NCI-H2171 (cell line): ENCODE results near the gene LPP.

Source experiments
- DNase-seq: peaks from one replicate; lab custom pipeline; 2025; lab: John Stamatoyannopoulos, UW

The LPP gene

DNA sequence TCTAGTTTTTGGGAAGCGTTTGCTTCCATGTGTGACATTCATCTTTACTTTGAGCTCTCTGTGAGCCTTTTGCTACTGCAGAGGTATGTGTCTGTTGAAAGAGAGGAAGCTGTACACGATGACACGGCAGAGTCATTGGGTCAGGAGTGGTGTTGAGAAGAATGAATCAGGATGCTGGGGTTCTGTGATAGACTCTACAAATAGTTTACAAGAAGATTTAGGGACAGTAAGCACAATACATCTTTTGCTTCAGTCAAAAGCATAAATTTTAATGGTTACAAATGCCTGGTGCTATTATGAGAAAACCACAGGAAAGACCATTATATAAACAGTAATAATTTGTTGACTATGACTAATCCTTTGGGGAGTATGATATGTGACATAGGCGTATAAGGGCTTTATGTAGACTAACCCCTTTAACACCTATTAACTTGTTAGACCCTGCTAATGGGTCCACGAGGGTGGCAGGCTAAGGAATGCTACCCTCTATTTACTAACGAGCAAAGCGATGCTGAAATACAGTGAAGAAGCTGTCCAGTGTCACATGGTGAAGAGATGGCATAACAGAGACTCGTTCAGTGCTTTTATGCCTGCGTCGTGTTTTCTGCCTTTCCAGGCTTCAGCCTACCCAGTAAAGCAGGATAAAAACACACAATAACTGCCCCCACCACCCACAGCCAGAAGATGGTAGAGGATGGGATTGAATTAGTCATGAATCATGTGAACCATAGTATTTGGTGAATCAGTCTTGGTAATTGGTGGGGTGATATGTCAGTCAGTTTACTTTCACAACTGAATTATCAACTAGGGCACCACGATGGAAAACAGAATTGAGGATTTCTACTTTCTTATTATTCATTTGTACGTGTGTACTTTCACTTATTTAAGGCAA lies 118.8 kb downstream of the LPP start:
- DNase-seq: no peak

DNA sequence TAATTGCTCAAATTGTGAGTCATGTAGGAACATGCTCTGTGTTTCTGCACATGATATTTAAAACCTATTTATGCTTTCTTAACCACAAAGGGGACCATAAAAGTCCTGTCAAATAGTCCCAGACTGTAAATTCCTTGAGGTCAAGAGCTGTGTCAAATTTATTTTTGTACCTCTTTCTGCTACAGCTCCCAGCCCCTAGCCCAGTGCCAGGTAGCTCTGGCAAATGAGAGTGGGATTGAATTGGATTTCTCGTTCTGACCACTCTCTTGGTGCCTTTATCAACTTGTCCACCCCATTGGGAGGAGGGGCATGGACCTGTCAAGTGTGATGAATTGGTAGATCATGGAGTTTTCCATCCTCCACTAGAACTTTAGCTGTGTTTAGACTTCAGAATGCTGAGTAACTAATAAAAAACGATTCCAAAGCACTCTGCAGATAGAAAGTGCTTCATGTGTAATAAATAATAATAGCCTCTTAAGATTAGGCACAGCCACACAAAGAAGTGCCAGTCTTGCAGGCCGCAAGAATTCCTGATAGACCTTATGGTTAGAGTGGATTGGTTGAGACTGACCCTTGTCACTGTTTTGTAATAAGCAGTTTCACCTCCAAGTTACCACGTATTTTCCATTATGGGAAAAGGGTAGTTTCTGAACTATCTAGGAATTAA lies 120.4 kb downstream of the LPP start:
- no peak for DNase-seq

DNA sequence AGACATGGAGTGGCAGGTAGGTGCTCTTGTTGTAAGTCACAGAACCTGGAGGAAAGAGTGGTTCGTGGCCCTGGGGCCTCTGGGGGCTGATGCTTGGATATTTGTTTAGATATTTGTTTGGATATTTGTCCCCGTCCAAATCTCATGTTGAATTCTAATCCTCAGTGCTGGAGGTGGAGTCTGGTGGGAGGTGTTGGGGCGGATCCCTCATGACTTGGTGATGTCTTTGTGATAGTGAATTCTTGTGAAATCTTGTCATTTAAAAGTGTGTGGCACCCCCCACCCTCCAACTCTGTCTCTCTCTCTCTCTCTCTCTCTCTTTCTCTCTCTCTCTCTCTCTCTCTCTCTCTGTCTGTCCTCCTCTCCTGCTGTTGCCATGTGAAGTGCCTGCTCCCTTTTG lies 122.4 kb downstream of the LPP start:
- no peak for DNase-seq

DNA sequence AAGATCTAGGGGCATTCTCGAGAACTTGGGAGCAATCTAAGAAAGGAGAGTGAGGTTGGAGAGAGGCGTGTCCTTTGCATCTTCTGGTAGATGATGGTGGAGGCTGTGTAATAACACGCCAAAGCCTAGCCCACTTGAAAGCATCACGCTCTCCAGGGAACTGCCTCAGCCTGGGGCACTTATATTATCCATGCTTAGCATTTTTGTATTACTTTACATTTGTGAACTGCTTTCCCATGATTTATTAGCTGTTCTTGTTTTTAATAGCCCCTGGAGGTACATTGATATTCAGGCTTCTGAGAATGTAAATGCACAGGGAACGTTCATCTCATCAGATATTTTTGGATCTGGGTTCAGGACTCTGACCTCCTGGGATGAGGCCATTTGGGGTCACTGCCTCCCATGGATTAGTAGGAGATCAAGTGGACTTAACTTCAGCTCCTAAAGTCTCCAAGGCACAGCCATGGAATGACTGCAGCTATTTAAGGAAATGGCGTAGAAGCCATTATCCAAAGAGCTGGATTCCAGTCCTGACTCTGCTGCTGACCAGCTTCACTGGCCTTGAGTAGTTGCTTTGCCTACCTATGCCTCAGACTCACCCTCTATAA lies 124.9 kb downstream of the LPP start:
- no peak for DNase-seq

DNA sequence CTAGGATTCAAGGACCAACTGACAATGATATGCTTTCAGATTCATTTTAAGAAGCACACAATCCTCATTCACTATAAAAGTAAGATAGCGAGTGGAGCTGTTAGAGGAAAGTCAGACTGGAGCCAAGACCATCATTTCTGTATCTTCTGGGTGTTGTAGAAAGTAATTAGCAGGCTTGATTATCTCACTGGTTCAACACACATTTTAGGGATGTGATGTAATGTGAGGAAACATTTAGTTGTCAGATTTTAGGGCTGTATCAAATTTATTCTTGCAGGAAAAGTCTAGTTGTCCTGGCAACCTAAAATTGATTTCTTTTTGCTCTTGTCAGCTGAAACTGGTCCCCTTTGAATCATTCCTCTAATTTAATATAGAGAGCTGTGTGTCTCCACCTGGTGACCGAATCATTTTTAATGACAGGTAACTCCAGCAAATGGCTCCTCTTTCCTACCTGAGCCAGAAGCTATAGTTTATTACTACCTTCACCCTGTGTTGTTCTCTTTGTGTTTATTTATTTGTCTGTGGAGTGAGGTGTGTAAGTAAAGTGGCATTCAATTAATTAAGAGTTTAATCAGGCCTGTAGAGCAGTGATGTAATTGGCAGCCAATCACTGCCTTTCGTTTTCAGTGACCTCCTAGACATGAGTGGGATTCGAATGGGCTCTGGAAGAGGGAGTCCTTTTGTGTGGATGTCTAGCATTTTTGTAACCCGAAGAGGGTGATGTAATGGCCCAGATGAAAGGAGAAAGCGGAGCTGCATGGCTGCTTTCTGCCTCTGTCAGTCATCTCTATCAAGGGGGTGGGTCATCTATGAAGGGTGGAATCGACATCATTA lies 125.8 kb downstream of the LPP start:
- DNase-seq: no peak

DNA sequence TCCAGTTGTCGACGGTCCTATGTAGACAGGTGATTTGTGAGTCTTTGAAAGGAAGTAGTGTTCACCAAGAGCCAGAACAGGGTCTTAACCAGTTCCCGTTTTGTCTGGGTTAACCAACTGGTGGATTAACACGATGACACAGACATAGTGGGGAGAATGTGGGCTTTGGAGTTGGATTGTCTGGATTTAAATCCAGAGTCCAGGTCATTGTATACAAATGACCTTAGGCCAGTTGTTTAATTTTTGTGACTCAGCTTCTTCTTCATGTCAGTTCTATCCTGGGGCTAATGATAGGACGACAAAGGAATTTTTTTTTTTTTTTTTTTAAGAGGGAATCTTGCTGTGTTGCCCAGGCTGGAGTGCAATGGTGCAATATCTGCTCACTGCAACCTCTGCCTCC lies 126.7 kb downstream of the LPP start:
- no peak for DNase-seq

DNA sequence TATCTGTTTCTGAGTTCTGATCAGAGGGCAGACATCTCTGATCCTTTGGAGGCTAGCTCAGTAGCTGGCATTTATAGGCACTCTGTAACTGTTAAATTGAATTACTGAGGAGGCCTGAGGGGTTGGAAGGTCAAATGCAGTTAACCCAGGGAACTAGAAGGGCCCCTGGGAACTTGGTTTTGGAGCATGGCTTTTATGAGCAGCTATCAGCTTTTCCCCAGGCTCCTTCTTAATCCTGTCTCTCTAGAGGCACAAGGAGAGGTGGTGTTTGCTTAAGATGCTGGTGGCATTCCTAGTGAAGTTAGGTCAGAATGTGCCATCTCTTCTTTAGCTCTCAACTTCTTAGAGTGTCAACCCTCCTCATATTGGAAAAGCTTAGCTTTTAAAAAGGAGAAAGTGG lies 128.9 kb downstream of the LPP start:
- no peak for DNase-seq

DNA sequence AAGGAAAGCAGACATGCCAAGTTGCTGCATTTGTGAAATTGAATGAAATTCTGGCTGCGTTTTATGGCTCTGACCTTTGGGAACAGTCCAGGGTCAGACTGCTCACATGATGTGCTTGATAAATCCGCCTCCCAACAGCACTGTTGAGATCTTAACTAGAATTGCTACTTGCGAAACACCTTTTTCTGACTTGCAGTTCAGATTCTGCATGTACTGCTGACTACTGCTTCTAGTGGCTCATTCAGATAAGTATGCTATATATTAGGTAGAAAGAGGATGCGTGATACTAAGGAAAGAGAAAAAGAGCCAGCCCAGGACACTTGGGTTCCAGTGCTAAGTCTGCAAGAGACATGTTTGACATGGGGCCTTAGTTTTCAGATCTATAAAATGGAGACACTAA lies 129.4 kb downstream of the LPP start:
- DNase-seq: no peak

DNA sequence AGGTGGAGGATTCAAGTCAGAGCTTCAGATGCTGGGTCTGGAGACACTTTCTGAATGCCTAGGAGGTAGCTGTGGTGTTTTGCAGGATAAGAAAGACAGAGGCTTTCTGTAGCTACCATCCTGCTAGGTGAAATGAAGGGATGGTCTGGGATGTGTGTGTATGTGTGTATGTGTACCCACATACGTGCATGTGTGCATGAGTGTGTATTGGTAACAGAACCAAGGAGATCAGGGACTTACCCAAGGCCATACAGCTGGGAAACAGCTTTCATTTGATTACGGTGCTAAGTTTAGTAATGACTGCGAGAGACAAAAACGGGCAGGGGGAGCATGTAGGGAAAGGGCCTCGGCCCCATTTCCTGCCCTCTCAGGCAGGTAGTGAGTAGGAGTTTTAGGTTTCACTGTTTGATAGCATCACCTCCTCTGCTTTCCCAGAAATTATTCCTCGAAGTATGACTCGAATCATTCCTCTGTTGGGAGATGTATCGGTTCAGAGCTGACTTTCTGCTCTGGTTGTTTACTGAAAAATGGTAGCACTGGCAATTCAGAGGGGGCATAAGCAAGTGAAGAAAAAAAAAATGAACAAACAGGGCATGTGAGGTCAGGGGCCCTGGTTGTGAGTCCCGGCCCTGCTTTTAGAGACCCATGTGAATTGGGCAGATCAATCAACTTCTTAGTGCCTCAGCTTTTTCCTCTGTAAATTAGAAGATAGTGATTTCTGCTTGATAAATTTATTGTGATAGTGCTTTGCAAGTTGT lies 130.7 kb downstream of the LPP start:
- DNase-seq: no peak

DNA sequence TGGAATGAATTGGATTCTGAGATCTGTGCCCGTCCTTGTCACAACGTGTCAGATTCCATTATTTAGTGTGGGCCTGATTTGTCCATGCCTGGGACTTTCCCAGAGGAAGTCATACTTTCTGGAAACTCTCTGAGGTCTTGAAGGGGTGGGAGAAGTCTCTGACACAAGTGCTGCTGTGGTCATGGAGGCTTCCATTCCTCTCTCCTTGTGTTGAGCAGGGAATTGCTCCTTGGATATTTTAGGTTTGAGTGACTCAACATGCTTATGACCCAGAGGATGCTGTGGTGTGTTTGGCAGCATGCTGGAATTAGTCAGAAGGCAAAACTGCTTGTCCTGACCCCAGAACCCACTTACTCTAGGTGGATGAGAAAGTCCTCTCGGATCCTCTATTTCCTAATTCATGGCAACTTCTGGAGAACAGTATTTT lies 132.1 kb downstream of the LPP start:
- no peak for DNase-seq

DNA sequence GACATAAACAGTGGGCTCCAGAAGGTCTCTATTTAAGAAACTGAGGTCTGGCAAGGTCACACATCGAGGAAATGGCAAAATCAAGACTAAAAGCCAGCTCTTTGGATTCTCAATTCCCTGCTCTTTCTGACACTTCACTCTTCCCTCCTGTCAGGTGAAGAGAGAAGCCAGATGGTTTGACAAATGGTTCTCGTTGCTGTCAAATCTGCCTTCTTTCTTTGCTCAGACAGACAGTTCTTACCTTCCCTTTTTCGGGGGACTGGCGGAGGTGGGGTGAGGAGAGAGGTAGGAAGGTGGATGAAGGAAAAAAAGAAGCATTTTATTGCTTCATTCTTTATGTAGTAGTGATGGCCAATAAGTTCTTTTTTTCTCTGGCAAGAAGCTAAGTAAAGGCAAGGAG lies 133.4 kb downstream of the LPP start:
- no peak for DNase-seq

DNA sequence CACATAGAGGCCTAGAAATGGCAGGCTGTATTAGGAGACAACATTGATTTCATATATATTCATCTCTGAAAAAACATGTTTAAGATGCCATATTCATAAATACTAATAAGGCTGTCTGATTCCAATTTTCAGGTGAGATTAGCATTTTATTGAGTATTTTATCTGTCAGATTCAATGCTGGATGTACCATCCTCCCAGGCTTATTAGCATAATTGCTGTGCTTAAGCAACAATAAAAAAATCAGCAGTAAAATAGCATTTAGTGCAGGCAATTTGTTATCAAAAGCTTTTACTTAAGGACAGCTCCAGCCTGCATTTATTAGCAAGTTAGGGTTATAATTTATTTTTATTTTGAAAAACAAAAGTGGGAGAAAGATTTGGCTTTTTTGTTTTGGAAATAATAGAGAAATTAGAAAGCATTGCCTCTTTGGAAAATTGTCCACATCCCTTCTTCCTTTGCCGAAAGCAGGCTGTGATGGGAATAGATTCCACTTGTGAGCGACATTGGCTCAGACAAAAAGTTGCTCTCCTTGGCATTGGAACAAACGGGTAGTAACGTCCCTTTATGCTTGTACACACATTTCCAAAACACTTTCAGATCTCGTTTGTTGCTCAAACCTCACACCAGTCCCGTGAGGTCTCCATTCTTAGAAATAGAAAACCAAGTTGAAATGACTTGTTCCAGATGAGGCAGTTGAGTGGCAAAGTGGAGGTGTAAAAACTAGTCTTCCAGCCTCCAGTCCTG lies 134.0 kb downstream of the LPP start:
- DNase-seq: no peak

DNA sequence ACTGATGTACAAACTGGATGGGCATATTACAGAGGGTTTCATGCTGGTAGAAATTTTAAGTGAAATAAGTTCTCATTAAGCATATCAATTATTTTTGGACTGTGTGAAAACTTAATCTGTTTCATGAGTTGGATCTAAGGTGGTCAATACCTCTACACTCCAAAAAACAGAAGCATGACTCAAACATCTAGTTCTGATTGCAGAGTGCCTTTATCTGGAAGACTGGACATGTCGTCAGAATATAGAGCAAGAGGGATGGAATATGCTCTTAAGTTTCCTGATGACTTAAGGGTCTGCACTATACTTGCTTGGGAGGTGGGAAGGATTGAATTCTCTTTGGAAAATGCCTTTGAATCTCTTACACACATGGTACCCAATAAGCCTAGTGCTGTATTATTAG lies 138.3 kb downstream of the LPP start:
- no peak for DNase-seq

DNA sequence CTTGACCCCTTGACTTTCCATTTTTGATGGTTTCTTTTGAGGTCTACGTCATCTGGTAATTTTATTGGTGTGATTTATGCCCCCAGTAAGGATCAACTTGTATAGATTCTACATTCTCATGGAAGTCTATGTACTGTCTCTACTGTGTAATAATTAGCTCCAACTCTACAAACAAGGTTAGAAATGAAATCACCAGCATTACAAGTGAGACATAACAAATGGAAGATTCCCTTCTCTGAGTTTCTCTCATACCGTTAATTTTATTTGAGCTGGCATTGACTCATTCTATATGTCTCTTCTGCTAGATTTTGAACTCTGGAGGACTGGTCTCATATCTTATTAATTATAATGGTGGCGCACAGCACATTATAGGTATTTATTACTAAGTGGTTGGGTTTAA lies 138.9 kb downstream of the LPP start:
- no peak for DNase-seq

DNA sequence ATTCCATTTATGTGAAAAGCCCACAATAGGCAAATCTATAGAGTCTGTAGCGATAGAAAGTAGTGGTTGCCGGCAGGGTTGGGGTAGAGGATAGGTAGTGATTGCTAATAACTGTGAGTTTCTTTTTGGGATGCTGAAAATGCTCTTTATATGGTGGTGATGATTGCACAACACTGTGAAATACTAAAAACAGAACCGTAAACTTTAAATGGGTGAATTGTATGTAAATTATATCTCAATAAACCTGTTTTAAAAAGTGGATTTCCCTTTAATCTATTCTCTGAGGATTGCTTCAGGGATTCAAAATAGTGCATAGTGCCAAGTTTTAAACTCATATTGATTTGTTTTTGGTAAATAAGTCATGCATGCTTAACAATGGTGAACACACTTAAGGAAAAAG lies 140.2 kb downstream of the LPP start:
- DNase-seq: no peak

DNA sequence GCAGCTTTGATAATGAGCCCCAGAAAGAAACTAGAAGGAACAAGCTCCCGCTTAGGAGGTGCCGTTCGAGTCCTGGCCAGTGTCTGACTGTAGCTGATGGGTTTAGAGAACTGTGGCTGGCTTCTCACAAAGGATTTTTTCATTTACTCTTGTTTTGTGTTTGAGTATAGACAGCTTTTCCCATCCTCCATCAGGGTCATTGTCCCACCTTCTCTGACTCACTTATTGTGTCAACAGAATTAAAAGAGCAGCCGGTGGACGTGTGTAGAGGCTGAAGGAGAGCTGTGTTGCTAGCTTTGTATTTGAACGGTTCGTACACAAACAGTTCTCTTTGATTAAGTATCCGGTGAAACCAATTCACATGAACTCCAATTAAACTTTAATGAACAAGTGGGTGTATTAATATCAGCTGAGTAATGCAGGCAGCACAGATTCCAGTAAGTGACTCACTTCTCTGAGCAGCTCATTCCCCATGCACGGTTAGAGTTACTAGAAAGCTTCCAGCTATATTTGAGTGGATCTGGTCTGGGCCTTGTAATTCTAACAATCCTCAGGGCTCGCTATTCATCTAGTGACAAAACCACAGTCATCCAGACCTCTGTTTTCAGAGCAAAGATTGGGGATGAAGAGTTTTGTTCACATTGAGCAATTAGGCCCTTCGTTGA lies 141.0 kb downstream of the LPP start:
- DNase-seq: no peak

DNA sequence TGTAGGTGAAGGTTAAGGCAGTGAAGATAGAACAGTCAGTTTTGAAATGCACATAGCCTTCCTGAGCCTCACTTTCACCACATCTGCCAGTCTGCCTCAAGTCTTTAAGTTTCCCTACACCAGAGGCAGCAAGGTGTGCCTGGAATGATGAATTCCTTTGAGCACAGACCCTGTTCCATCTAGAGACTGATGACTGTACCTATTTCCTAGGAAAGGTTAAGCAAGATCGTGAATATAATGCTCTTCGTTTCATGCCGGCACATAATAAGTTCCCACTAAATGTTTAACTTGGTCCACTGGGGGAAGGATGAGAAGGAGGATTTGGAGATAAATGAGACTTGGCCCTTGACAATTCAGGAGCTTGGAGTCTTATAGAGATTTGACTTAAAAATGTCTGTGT lies 141.9 kb downstream of the LPP start:
- DNase-seq: no peak

DNA sequence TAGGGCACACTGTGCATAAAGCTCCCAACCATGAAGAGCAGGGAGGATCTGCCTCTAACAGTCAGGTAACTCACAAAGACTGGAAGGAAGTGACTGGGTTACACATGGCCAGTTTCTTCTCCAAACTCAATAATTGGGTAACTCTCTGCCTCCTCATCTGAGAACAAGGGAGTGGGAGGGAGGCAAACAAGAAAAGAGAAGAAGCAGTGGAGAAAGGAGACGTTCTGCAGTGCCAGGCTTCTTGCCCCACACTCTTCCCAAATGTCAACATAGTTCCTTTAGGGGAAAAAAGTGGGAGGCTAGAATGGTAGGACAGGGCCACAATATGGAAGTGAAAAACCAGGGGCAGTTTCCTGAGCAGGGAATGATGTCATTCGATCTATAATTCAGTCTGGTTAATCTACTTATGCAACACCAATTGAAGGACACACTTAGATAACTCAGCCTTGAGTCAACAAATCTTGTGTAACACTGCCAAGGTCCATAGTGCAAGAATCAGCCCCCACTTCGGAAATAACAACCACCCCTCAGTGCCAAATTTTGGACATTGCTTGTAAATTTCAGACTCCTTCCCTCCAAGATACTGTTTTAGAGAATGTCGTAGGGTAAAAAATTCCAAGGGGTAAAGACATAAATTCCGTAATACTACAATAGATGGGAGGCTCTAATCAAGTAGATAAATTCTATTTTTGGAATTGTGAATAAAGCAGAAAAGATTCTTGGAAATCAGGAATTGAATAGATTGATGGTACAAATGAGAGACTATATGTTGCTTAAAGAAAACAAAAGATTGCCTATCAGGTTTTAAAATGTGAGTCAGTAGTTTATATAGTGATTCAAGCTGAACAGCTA lies 143.0 kb downstream of the LPP start:
- no peak for DNase-seq

DNA sequence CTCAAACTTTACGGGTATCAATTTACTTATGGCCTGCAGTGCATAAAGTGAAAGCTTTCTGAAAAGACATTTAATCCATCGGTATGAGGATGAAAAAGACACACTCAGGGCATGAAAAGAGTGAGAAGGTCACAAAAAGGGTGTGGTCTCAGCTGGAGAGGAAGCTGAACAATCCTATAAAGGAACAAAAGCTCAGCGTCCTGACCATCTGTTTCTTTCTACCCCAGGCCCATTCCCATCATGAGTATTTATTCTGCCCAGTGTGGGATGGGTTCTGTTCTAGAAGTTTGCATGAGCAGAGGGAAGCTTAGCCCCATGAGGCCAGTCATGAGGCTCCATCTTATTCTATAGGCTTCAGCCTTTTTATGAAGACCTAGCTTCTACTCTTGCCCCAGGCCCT lies 144.6 kb downstream of the LPP start:
- no peak for DNase-seq
